GM19351 (cell line): Measurements from ENCODE around the gene C4A.
"Not testable (repeated sequence)": the region's sequence is repeated elsewhere in the genome, so short reads cannot be mapped to it uniquely, and the experiment has no call there.

Source experiments
- ATAC-seq: cut with Tn5 transposase; IDR thresholded peaks from one replicate; pipeline ENCODE4 v1.9.1; 2021; ENCODE audit warnings: mild to moderate bottlenecking, moderate library complexity; ENCODE audit not compliant: unreplicated experiment

C4A gene

GRCh38 chr6:32047539-32047854 is 65.6 kb downstream of the C4A start:
- ATAC-seq: no peak

- ATAC-seq: no peak
Measured at GRCh38 chr6:32047855-32048766, 66.3 kb downstream of the C4A start.

DNA sequence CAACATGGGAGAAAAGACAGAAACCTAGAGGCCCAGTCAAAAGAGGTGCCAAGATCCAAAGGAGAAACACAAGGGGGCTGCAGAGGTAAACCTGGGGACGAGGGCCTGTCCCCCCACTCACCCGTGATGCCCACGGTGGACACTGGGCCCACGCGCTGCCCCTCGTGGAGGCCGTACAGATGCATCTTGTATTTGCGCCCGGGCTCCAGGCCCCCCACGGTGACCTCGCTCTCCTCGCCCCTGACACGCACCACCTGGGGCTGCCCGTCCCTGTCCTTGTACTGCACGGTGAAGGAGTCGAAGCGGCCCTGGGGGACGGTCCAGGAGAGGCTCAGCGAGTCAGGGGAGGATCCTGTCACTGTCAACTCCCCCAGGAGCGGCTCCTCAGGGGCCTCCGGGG is 67.3 kb downstream of the C4A start:
- not testable (repeated sequence) for ATAC-seq

GRCh38 chr6:32049736-32050135 is 67.9 kb downstream of the C4A start:
- not testable (repeated sequence) for ATAC-seq

- no peak for ATAC-seq
Measured at GRCh38 chr6:32050562-32050961, 68.7 kb downstream of the C4A start.
